Progenitor cell of endocrine pancreas (in vitro differentiated cells): ENCODE results near the gene GSG1L. TPM values are rescaled to one million over a fixed set of nuclear protein-coding genes. Genes with fewer than 3 reads are reported as not detected.
A peak's percentile ranks its signal among the peaks of the same experiment; 100 is the strongest.

ENCODE experiments used
- DNase-seq: peaks from one replicate; pipeline ENCODE4 v3.0.0; 2021; ENCODE audit warnings: low spot score; ENCODE audit not compliant: unreplicated experiment
- H3K27ac Mint-ChIP-seq: 2 replicates; pipeline ENCODE4 v1.8.0; 2021; ENCODE audit warnings: mild to moderate bottlenecking, moderate library complexity, mixed read lengths
- H3K27me3 Mint-ChIP-seq: 2 replicates; pipeline ENCODE4 v1.8.0; 2021; ENCODE audit warnings: mixed read lengths
- H3K36me3 Mint-ChIP-seq: 2 replicates; pipeline ENCODE4 v1.8.0; 2022; ENCODE audit warnings: mixed read lengths; ENCODE audit not compliant: insufficient read depth
- H3K4me1 Mint-ChIP-seq: 2 replicates; pipeline ENCODE4 v1.8.0; 2021; ENCODE audit warnings: low read depth, mixed read lengths
- H3K4me3 Mint-ChIP-seq: 2 replicates; pipeline ENCODE4 v1.8.0; 2021; ENCODE audit warnings: low read depth, mild to moderate bottlenecking, moderate library complexity, mixed read lengths
- H3K9me3 Mint-ChIP-seq: 2 replicates; pipeline ENCODE4 v1.8.0; 2021; ENCODE audit warnings: low read depth, mixed read lengths
- long read RNA-seq: library from polyadenylated mRNA; unstranded; transcript quantifications from one replicate; pipeline ENCODE4 v2.0.0, GENCODE V29; 2020
- total RNA-seq: library from RNA; stranded (reverse); gene quantifications from 2 replicates; pipeline ENCODE4 v1.2.1, GENCODE V29; 2021
- TF ChIP-seq, protein P1 (sequence below): fragments of 200-600 bp; sonication (generic); IDR thresholded peaks from one replicate; pipeline ENCODE4 v1.5.0; 2021; ENCODE audit warnings: antibody characterized with exemption, mild to moderate bottlenecking; ENCODE audit not compliant: unreplicated experiment

The GSG1L gene
- total RNA-seq, result 0.17 and 0.27 TPM in 2 replicates
- long read RNA-seq, result 0 reads

DNA sequence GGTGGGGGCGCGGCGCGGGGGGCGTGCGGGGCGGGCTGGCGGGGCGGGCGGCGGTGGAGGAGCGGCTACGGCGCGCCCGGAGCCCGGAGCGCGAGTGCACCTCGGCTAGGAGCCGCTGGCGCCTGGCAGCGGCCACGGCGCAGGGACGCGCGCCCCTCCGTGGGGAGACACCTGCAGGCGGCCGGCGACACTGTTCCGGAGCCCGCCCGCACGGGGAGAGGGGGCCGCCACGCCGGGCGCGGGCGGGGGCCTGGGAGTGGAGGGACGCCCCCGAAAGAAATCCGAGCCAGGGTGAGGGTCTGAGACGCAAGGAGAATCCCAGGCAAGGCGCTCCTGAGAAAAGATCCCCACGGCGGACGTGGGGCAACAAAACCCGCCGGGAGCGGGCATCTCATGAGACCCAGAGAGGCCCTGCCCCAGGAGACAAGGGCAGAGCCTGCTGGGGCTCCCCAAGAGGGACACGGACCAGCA lies at the start of gene GSG1L:
Gene GSG1L, minus strand, starts transcription at position 124 of the 471 bp plus-strand sequence. CDS start 290 bp downstream, outside the sequence.
- Mint-ChIP-seq H3K4me3 (peak within 1 kb of the TSS; percentile 24), H3K36me3 (no peaks in the 10 kb centered on the region), H3K27me3 (peaks cover 76% of the 10 kb centered on the region), H3K27ac (no peak within 1 kb of the TSS), H3K9me3 (no peaks in the 10 kb centered on the region), H3K4me1 (no peaks in the 10 kb centered on the region)
- DNase-seq, result no peak
- TF ChIP-seq, protein P1, sequence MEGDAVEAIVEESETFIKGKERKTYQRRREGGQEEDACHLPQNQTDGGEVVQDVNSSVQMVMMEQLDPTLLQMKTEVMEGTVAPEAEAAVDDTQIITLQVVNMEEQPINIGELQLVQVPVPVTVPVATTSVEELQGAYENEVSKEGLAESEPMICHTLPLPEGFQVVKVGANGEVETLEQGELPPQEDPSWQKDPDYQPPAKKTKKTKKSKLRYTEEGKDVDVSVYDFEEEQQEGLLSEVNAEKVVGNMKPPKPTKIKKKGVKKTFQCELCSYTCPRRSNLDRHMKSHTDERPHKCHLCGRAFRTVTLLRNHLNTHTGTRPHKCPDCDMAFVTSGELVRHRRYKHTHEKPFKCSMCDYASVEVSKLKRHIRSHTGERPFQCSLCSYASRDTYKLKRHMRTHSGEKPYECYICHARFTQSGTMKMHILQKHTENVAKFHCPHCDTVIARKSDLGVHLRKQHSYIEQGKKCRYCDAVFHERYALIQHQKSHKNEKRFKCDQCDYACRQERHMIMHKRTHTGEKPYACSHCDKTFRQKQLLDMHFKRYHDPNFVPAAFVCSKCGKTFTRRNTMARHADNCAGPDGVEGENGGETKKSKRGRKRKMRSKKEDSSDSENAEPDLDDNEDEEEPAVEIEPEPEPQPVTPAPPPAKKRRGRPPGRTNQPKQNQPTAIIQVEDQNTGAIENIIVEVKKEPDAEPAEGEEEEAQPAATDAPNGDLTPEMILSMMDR, result peak; percentile 47

DNA sequence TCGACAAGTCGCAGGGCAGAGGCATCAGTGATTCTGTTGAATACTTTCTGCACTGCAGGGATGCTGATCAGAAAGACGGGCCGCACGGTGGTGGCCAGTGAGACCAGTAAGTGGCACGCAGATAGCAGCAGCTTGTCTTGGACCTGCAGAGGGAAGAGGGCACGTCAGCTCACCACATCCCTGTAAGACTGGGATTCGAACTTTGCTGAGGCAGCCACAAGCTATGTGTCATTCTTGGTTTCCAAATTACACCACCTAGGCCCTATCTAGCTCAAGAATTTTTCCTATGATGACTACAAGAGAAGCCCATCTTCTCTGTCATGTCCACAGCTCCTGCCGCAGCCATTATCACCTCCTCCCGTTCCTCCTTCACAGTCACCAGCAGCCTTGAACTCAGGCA lies 49.4 kb upstream of the GSG1L start:
- TF ChIP-seq, protein P1, result no peak
- H3K9me3 Mint-ChIP-seq, result no peaks in the 10 kb centered on the region
- no peaks in the 10 kb centered on the region for H3K4me1 Mint-ChIP-seq
- H3K36me3 Mint-ChIP-seq, result peaks cover 18% of the 10 kb centered on the region
- no peak overlapping the region for H3K27ac Mint-ChIP-seq
- H3K4me3 Mint-ChIP-seq, result no peak overlapping the region
- no peaks in the 10 kb centered on the region for H3K27me3 Mint-ChIP-seq
- no peak for DNase-seq

DNA sequence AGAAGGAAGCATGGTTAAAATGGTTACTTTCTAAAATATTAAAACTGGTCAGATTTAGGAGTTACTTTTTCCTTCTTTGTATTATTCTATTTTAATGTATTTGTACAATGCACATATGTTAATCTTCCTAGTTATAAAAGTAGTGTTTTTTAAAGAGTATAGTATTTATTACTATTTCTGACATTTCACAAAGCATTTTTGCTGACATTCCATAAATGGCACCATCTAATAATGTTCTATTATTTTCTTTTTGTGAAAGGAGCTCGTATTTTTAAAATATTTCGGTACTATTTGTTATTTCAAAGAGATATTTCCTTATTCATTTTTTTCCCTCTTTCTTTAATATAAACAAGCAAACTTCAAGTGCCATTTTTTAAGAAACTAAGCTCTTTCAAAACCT lies 47.5 kb upstream of the GSG1L start:
- DNase-seq, result no peak
- no peaks in the 10 kb centered on the region for H3K9me3 Mint-ChIP-seq
- H3K4me3 Mint-ChIP-seq, result no peak overlapping the region
- H3K4me1 Mint-ChIP-seq, result no peaks in the 10 kb centered on the region
- no peak overlapping the region for H3K27ac Mint-ChIP-seq
- TF ChIP-seq, protein P1, result no peak
- H3K27me3 Mint-ChIP-seq, result no peaks in the 10 kb centered on the region
- peaks cover 16% of the 10 kb centered on the region for H3K36me3 Mint-ChIP-seq

DNA sequence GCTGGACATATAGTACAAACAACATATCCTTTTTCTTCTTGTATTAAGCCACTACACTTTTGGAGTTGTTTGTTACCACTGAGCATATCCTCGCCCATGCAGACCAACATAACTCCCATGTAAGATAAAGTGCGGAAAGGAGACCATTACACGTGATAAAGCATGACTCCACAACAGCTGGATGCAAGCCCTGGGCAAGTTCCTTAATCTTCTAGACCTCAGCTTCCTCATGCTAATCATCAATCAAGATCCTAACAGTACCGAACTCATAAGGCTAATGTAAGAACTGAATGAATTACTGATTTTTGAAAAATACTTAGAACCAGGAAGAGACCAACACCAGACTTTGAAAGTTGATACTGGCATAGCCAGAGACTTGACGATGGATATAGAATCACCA lies 47.0 kb upstream of the GSG1L start:
- no peak overlapping the region for H3K27ac Mint-ChIP-seq
- H3K4me3 Mint-ChIP-seq, result no peak overlapping the region

DNA sequence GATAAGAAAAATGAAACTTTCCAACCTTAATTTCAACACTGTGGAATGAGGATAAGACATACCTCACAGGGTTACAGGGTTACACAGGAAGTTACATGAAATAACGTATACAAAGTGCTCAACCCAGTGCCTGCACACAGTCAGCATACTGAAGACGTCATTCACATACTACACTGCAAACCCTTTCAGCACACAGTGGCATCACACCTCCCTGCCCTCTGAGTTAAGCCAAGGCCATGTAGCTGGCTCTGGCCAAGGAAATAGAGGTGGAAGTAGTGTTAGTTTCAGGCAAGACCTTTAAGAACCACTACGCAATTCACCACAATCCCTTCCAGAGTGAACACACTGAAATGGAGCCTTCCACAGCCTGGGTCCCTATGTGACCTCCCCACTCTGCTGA lies 46.6 kb upstream of the GSG1L start:
- Mint-ChIP-seq H3K27ac (no peak overlapping the region), H3K36me3 (peaks cover 12% of the 10 kb centered on the region), H3K27me3 (no peaks in the 10 kb centered on the region), H3K4me3 (no peak overlapping the region), H3K4me1 (no peaks in the 10 kb centered on the region), H3K9me3 (no peaks in the 10 kb centered on the region)
- TF ChIP-seq, protein P1, result no peak
- no peak for DNase-seq

More for the DNA sequence above, 47.0 kb upstream of the GSG1L start:
- Mint-ChIP-seq H3K27me3 (no peaks in the 10 kb centered on the region), H3K4me1 (no peaks in the 10 kb centered on the region), H3K9me3 (no peaks in the 10 kb centered on the region), H3K36me3 (peaks cover 13% of the 10 kb centered on the region)
- TF ChIP-seq, protein P1, result no peak
- no peak for DNase-seq
